CD14-positive monocyte (primary cell): ENCODE data around the gene INPP5A. TPM values are rescaled to one million over a fixed set of nuclear protein-coding genes. Genes with fewer than 3 reads are reported as not detected.

Experiments used
- DNase-seq, 3 donors: peaks; one replicate each; pipeline ENCODE4 v3.0.0-alpha.2; 2011 to 2022
- H2AFZ ChIP-seq: 2 replicates; pipeline ENCODE4 v1.6.0; 2012; ENCODE audit warnings: mild to moderate bottlenecking, low read depth, low read length, inconsistent platforms; ENCODE audit not compliant: insufficient read depth, poor library complexity, severe bottlenecking
- H3K27ac ChIP-seq, 2 donors: 1 replicate in 1 of 2; 2 replicates in 1 of 2; pipeline ENCODE4 v1.5.1; 2012 to 2013; ENCODE audit warnings: low read length in 2 of 2, control low read depth in 1 of 2, inconsistent platforms in 1 of 2, low read depth in 1 of 2, mild to moderate bottlenecking in 1 of 2
- H3K27me3 ChIP-seq, 2 donors: one replicate each; pipeline versions ENCODE4 v1.6.0 to v1.6.1; 2011 to 2013; ENCODE audit warnings: low read length in 2 of 2; ENCODE audit not compliant: control insufficient read depth in 2 of 2, insufficient read depth in 2 of 2
- H3K36me3 ChIP-seq, 2 donors: replicated peaks in 1 of 2; 1 replicate in 1 of 2; 2 replicates in 1 of 2; pipeline versions ENCODE4 v1.5.1 to v1.6.1; 2012 to 2013; ENCODE audit warnings: low read length in 2 of 2, control low read depth in 1 of 2, inconsistent platforms in 1 of 2, mild to moderate bottlenecking in 1 of 2; ENCODE audit not compliant: insufficient read depth in 2 of 2, control insufficient read depth in 1 of 2
- H3K4me1 ChIP-seq, 2 donors: 1 replicate in 1 of 2; 2 replicates in 1 of 2; pipeline versions ENCODE4 v1.5.1 to v1.6.1; 2012 to 2013; ENCODE audit warnings: low read length in 2 of 2, control low read depth in 1 of 2, inconsistent platforms in 1 of 2, mild to moderate bottlenecking in 1 of 2, moderate library complexity in 1 of 2; ENCODE audit not compliant: insufficient read depth in 2 of 2, control insufficient read depth in 1 of 2
- H3K4me2 ChIP-seq: replicated peaks from 2 replicates; pipeline ENCODE3; 2012; ENCODE audit warnings: low read length, moderate library complexity, mild to moderate bottlenecking; ENCODE audit not compliant: poor library complexity, severe bottlenecking; ENCODE audit errors: extremely low read depth
- H3K4me3 ChIP-seq, 3 experiments: fragments of 200-600 bp in 1 of 3; sonication (generic) in 1 of 3; replicated peaks in 1 of 3; 1 replicate in 2 of 3; 2 replicates in 1 of 3; pipeline ENCODE4 v1.5.1; 2011 to 2013; ENCODE audit warnings: low read length in 3 of 3, mild to moderate bottlenecking in 3 of 3, control low read depth in 2 of 3, low read depth in 2 of 3, inconsistent platforms in 1 of 3, moderate library complexity in 1 of 3
- H3K79me2 ChIP-seq: 2 replicates; pipeline ENCODE4 v1.6.0; 2012; ENCODE audit warnings: mild to moderate bottlenecking, control low read depth, inconsistent platforms, low read length, moderate library complexity; ENCODE audit not compliant: insufficient read depth
- H3K9ac ChIP-seq: 2 replicates; pipeline ENCODE4 v1.6.0; 2017; ENCODE audit warnings: low read length, mild to moderate bottlenecking; ENCODE audit not compliant: insufficient read depth, poor library complexity, severe bottlenecking
- H3K9me3 ChIP-seq, 2 donors: replicated peaks in 1 of 2; 1 replicate in 1 of 2; 2 replicates in 1 of 2; pipeline versions ENCODE4 v1.5.1 to v1.6.1; 2012 to 2013; ENCODE audit warnings: low read length in 2 of 2, control low read depth in 1 of 2; ENCODE audit not compliant: control insufficient read depth in 1 of 2, insufficient read depth in 1 of 2
- H4K20me1 ChIP-seq: 2 replicates; pipeline ENCODE4 v1.6.0; 2012; ENCODE audit warnings: mild to moderate bottlenecking, low read length, control low read depth, moderate library complexity; ENCODE audit not compliant: insufficient read depth
- H3K27ac Mint-ChIP-seq, 7 donors: one replicate each; pipeline ENCODE4 v1.8.0; 2020; ENCODE audit warnings: mild to moderate bottlenecking in 7 of 7, mixed read lengths in 7 of 7, moderate library complexity in 6 of 7, inconsistent platforms in 2 of 7
- H3K27me3 Mint-ChIP-seq, 3 donors: one replicate each; pipeline ENCODE4 v1.8.0; 2021 to 2022; ENCODE audit warnings: low read depth in 3 of 3, mild to moderate bottlenecking in 3 of 3, mixed read lengths in 3 of 3, moderate library complexity in 3 of 3, inconsistent platforms in 1 of 3
- H3K36me3 Mint-ChIP-seq, 2 donors: one replicate each; pipeline ENCODE4 v1.8.0; 2020; ENCODE audit warnings: mixed read lengths in 2 of 2, inconsistent platforms in 1 of 2, mild to moderate bottlenecking in 1 of 2
- H3K4me1 Mint-ChIP-seq: one replicate; pipeline ENCODE4 v1.8.0; 2020; ENCODE audit warnings: mild to moderate bottlenecking, mixed read lengths
- H3K4me3 Mint-ChIP-seq, 2 donors: one replicate each; pipeline ENCODE4 v1.8.0; 2020; ENCODE audit warnings: mild to moderate bottlenecking in 2 of 2, mixed read lengths in 2 of 2, moderate library complexity in 1 of 2
- H3K9me3 Mint-ChIP-seq, 7 donors: one replicate each; pipeline ENCODE4 v1.8.0; 2020 to 2022; ENCODE audit warnings: mixed read lengths in 7 of 7, mild to moderate bottlenecking in 6 of 7, moderate library complexity in 6 of 7, inconsistent platforms in 2 of 7
- CTCF ChIP-seq: fragments of 200-600 bp; IDR thresholded peaks from one replicate; pipeline ENCODE4 v1.8.0; 2022; ENCODE audit warnings: antibody characterized with exemption, mild to moderate bottlenecking
- WGBS: methylation state at CpG from one replicate; pipeline ENCODE4 v1.1.5; 2013; ENCODE audit warnings: missing lambda C conversion rate; ENCODE audit not compliant: insufficient coverage; 5-methylcytosine and 5-hydroxymethylcytosine counted together
- intact Hi-C, 2 donors: fragments of 100-400 bp; cut with micrococcal nuclease; formaldehyde crosslinking; loops; one replicate each; pipeline versions ENCODE4 v1.15.0 to v1.15.1; 2023
- polyA plus RNA-seq, 3 donors: library from polyadenylated mRNA; depleted of rRNA in 1 of 3; unstranded in 2 of 3; stranded (reverse) in 1 of 3; fragments of 300-500 nt in 2 of 3; fragments of >200 nt in 1 of 3; fragmentation: Illumina TruSeq in 2 of 3; gene quantifications; 1 replicate in 2 of 3; 2 replicates in 1 of 3; pipeline ENCODE4 v1.2.3, GENCODE V29; 2012 to 2021

The INPP5A gene
- polyA plus RNA-seq, 3 donors, result 0.87 to 17.2 (median 2.9) TPM

- H3K4me2 ChIP-seq, result no peak overlapping the region
- no peaks in the 10 kb centered on the region for H3K27me3 ChIP-seq
- H3K36me3 ChIP-seq, result peaks cover 35 to 75% of the 10 kb centered on the region in 2 donors
- H3K27me3 Mint-ChIP-seq, result peaks cover 0 to 2% (median 0%) of the 10 kb centered on the region in 3 donors
- no peak overlapping the region for H3K9ac ChIP-seq
- no peaks in the 10 kb centered on the region for H3K4me1 ChIP-seq
- no peak overlapping the region for H3K27ac ChIP-seq
- no peaks in the 10 kb centered on the region for H4K20me1 ChIP-seq
- no peak for TF ChIP-seq CTCF
- no peaks in the 10 kb centered on the region for H3K79me2 ChIP-seq
- no peak overlapping the region for H3K4me3 ChIP-seq
- peaks cover 61 to 72% of the 10 kb centered on the region in 2 donors for H3K36me3 Mint-ChIP-seq
- H2AFZ ChIP-seq, result no peak overlapping the region
- no peaks in the 10 kb centered on the region for H3K4me1 Mint-ChIP-seq
- peaks cover 13 to 47% of the 10 kb centered on the region in 2 donors for H3K9me3 ChIP-seq
- peaks cover 22 to 51% (median 37%) of the 10 kb centered on the region in 7 donors for H3K9me3 Mint-ChIP-seq
- no peak for DNase-seq
- intact Hi-C loops, result no loop called here
- H3K27ac Mint-ChIP-seq, result no peak overlapping the region
- WGBS, result 97% methylated on average over 44 of the region's 48 CpGs
- no peak overlapping the region for H3K4me3 Mint-ChIP-seq
Measured at GRCh38 chr10:132714096-132714985, 176.8 kb downstream of the INPP5A start.

GRCh38 chr10:132714986-132715775 lies 177.6 kb downstream of the INPP5A start:
- Histone ChIP-seq H3K4me1 (no peaks in the 10 kb centered on the region), H3K27ac (no peak overlapping the region), H3K9me3 (peaks cover 13 to 55% of the 10 kb centered on the region in 2 donors), H3K4me3 (no peak overlapping the region), H3K79me2 (no peaks in the 10 kb centered on the region), H2AFZ (no peak overlapping the region), H4K20me1 (no peaks in the 10 kb centered on the region), H3K9ac (no peak overlapping the region), H3K36me3 (peaks cover 35 to 67% of the 10 kb centered on the region in 2 donors), H3K27me3 (no peaks in the 10 kb centered on the region), H3K4me2 (no peak overlapping the region)
- Mint-ChIP-seq H3K4me1 (no peaks in the 10 kb centered on the region), H3K4me3 (no peak overlapping the region), H3K9me3 (peaks cover 22 to 56% (median 37%) of the 10 kb centered on the region in 7 donors), H3K27me3 (peaks cover 0 to 2% (median 0%) of the 10 kb centered on the region in 3 donors), H3K27ac (no peak overlapping the region), H3K36me3 (peaks cover 56 to 67% of the 10 kb centered on the region in 2 donors)
- no peak for DNase-seq
- WGBS, result 99% methylated on average over 17 of the region's 24 CpGs
- no peak for TF ChIP-seq CTCF
- intact Hi-C loops, result no loop called here
